Measurements from ENCODE around the gene TTYH1.

- TF ChIP-seq CTCF (conservative IDR thresholded peaks at IDR 0.05): peak; percentile 69
- no peak for TF ChIP-seq ZFX (IDR thresholded peaks at IDR 0.05)
Measured at GRCh38 chr19:54439174-54439851, 24.0 kb downstream of the TTYH1 start.
